GM12878 (cell line): Measurements from ENCODE around the gene JAKMIP1. TPM values are rescaled to one million over a fixed set of nuclear protein-coding genes. Genes with fewer than 3 reads are reported as not detected.

ENCODE experiments used
- ATAC-seq: fragments of 200-7000 bp; cut with Tn5 transposase; 3 replicates; pipeline ENCODE4 v1.9.1; 2020; ENCODE audit warnings: mild to moderate bottlenecking, moderate library complexity
- BruUV-seq: library from RNA; stranded (reverse); fragments of 400-500 nt; replicated peaks from 2 replicates; lab custom pipeline; 2021; lab: Mats Ljungman, UMichigan
- CTCF ChIA-PET: fragments of 300-600 bp; sonication (Branson Sonifier 250); formaldehyde crosslinking; extraction: SDS; loops from one replicate; lab custom pipeline; 2021; ENCODE audit warnings: inconsistent platforms; lab: Yijun Ruan, JAX
- POLR2A ChIA-PET: fragments of 350-600 bp; formaldehyde crosslinking; extraction: SDS; loops from one replicate; lab custom pipeline; 2021; ENCODE audit warnings: inconsistent platforms; lab: Charles Lee
- RAD21 ChIA-PET: fragments of 300-600 bp; sonication (Branson Sonifier 250); formaldehyde crosslinking; loops from one replicate; lab custom pipeline; 2023; ENCODE audit warnings: antibody characterized with exemption; ENCODE audit not compliant: unreplicated experiment; lab: Charles Lee
- SMC1A ChIA-PET: fragments of 300-600 bp; sonication (Branson Sonifier 250); formaldehyde crosslinking; loops from one replicate; lab custom pipeline; 2023; ENCODE audit not compliant: unreplicated experiment, uncharacterized antibody; lab: Charles Lee
- DNase-seq: peaks from one replicate; pipeline ENCODE4 v3.0.0-alpha.2; 2011; ENCODE audit warnings: low read depth, low spot score
- FAIRE-seq: peaks from 3 replicates; lab custom pipeline; 2011; peaks lifted over from hg19 to GRCh38; lab: Jason Lieb, UNC
- H2AFZ ChIP-seq: 2 replicates; pipeline ENCODE4 v1.6.0; 2011; ENCODE audit warnings: low read depth, low read length, control low read depth; ENCODE audit not compliant: control insufficient read depth
- H3K27ac ChIP-seq: 2 replicates; pipeline ENCODE4 v1.5.1; 2011; ENCODE audit warnings: control low read depth; ENCODE audit not compliant: control insufficient read depth, insufficient read depth
- H3K27me3 ChIP-seq, 2 experiments: replicated peaks in 1 of 2; 2 replicates each; pipeline versions ENCODE4 v1.6.0 to v1.6.1; 2011; ENCODE audit warnings: low read length in 1 of 2; ENCODE audit not compliant: control insufficient read depth in 2 of 2, insufficient read depth in 2 of 2
- H3K36me3 ChIP-seq, 2 experiments: 2 replicates each; pipeline ENCODE4 v1.5.1; 2011; ENCODE audit warnings: low read length in 1 of 2; ENCODE audit not compliant: control insufficient read depth in 2 of 2, insufficient read depth in 2 of 2
- H3K4me1 ChIP-seq: 2 replicates; pipeline ENCODE4 v1.6.1; 2011; ENCODE audit warnings: mild to moderate bottlenecking, low read length, moderate library complexity, mixed read lengths; ENCODE audit not compliant: control insufficient read depth, insufficient read depth
- H3K4me2 ChIP-seq: 2 replicates; pipeline ENCODE4 v1.6.0; 2011; ENCODE audit warnings: control low read depth; ENCODE audit not compliant: control insufficient read depth, insufficient read depth
- H3K4me3 ChIP-seq: fragments of 200-600 bp; sonication (generic); 2 replicates; pipeline ENCODE4 v1.5.1; 2016
- H3K79me2 ChIP-seq: 2 replicates; pipeline ENCODE4 v1.6.0; 2011; ENCODE audit warnings: low read length; ENCODE audit not compliant: control insufficient read depth, insufficient read depth
- H3K9ac ChIP-seq: 2 replicates; pipeline ENCODE4 v1.8.0; 2011; ENCODE audit warnings: low read length, control low read depth, mixed read lengths; ENCODE audit not compliant: control insufficient read depth, insufficient read depth
- H3K9me3 ChIP-seq: replicated peaks from 3 replicates; pipeline ENCODE4 v1.5.1; 2011; ENCODE audit warnings: mild to moderate bottlenecking, low read length; ENCODE audit not compliant: control insufficient read depth, insufficient read depth
- H4K20me1 ChIP-seq: 2 replicates; pipeline ENCODE4 v1.6.0; 2011; ENCODE audit not compliant: control insufficient read depth, insufficient read depth
- BCLAF1 ChIP-seq: fragments of 450-650 bp; IDR thresholded peaks from 2 replicates; pipeline ENCODE4 v1.6.1; 2017; ENCODE audit warnings: antibody characterized with exemption, mild to moderate bottlenecking, moderate library complexity
- BMI1 ChIP-seq: fragments of 450-650 bp; IDR thresholded peaks from 2 replicates; pipeline ENCODE4 v1.6.1; 2016; ENCODE audit warnings: mild to moderate bottlenecking, moderate library complexity, borderline replicate concordance
- CHD1 ChIP-seq: IDR thresholded peaks from 2 replicates; pipeline ENCODE4 v1.6.1; 2012; ENCODE audit warnings: low read depth, low read length, improper control_type of control experiment
- CTCF ChIP-seq, 3 experiments: IDR thresholded peaks in 2 of 3; conservative IDR thresholded peaks in 1 of 3; 2 replicates each; pipeline ENCODE4 v1.5.1; 2011; ENCODE audit warnings: low read depth in 3 of 3, low read length in 3 of 3, mild to moderate bottlenecking in 3 of 3, control low read depth in 2 of 3, moderate library complexity in 2 of 3, inconsistent platforms in 1 of 3, mixed read lengths in 1 of 3; ENCODE audit not compliant: control insufficient read depth in 2 of 3, insufficient read depth in 1 of 3; ENCODE audit errors: extremely low read depth in 1 of 3
- ELK1 ChIP-seq: IDR thresholded peaks from 2 replicates; pipeline ENCODE4 v1.6.1; 2012; ENCODE audit warnings: low read depth, low read length, improper control_type of control experiment
- FOS ChIP-seq: IDR thresholded peaks from 3 replicates; pipeline ENCODE4 v1.6.1; 2011; ENCODE audit warnings: borderline replicate concordance; ENCODE audit not compliant: insufficient read length; ENCODE audit errors: extremely low read depth
- GABPA ChIP-seq: IDR thresholded peaks from 2 replicates; pipeline ENCODE4 v1.6.1; 2014; ENCODE audit warnings: antibody characterized with exemption, low read depth, mild to moderate bottlenecking, inconsistent platforms
- HCFC1 ChIP-seq: fragments of 150-350 bp; IDR thresholded peaks from 2 replicates; pipeline ENCODE4 v1.6.1; 2014; ENCODE audit warnings: low read length
- KDM1A ChIP-seq: fragments of 200-600 bp; sonication (generic); IDR thresholded peaks from 2 replicates; pipeline ENCODE4 v1.6.1; 2016; ENCODE audit warnings: borderline replicate concordance
- MTA2 ChIP-seq: fragments of 450-650 bp; IDR thresholded peaks from 2 replicates; pipeline ENCODE4 v1.6.1; 2016; ENCODE audit warnings: low read depth, mild to moderate bottlenecking, moderate library complexity
- MTA3 ChIP-seq: IDR thresholded peaks from 2 replicates; pipeline ENCODE4 v1.6.1; 2012; ENCODE audit warnings: low read length, inconsistent platforms, borderline replicate concordance
- NFIC ChIP-seq: IDR thresholded peaks from 2 replicates; pipeline ENCODE4 v1.6.1; 2012; ENCODE audit warnings: low read depth, mild to moderate bottlenecking, inconsistent platforms, low read length, moderate library complexity
- PKNOX1 ChIP-seq: fragments of 450-650 bp; IDR thresholded peaks from 2 replicates; pipeline ENCODE4 v1.6.1; 2016; ENCODE audit warnings: mild to moderate bottlenecking
- SIN3A ChIP-seq: IDR thresholded peaks from 2 replicates; pipeline ENCODE4 v1.6.1; 2012; ENCODE audit warnings: low read depth, low read length, improper control_type of control experiment
- WGBS: methylation state at CpG from one replicate; pipeline ENCODE4 v1.1.6; 2016; ENCODE audit warnings: low lambda C conversion rate; ENCODE audit not compliant: insufficient replicate concordance, insufficient coverage; ENCODE audit errors: missing lambda C conversion rate; 5-methylcytosine and 5-hydroxymethylcytosine counted together
- in situ Hi-C: fragments of 300-500 bp; cut with MboI; formaldehyde crosslinking; loops from 9 replicates; pipeline ENCODE4 v1.14.3; 2018; ENCODE audit warnings: mixed read lengths
- intact Hi-C: fragments of 100-400 bp; cut with micrococcal nuclease; formaldehyde crosslinking; loops from one replicate; pipeline ENCODE4 v1.14.2; 2022; ENCODE audit not compliant: unreplicated experiment
- polyA plus RNA-seq, 11 experiments: library from polyadenylated mRNA; depleted of rRNA in 4 of 11; unstranded in 6 of 11; stranded (reverse) in 5 of 11; fragments of >200 nt; fragmentation: Nextera tagmentation in 4 of 11; fragmentation: Illumina TruSeq in 1 of 11; extraction: Ambion mirVana in 4 of 11; extraction: Trizol in 1 of 11; gene quantifications; 1 replicate in 1 of 11; 2 replicates in 10 of 11; pipeline versions ENCODE4 v1.2.1 to v1.2.3, GENCODE V29; 2011 to 2016; ENCODE audit warnings: inconsistent platforms in 2 of 11, missing spikeins in 2 of 11, low read depth in 1 of 11
- total RNA-seq, 4 experiments: library from RNA; depleted of rRNA in 3 of 4; stranded (reverse); fragments of >200 nt in 3 of 4; fragmentation: Illumina TruSeq in 1 of 4; extraction: Trizol in 1 of 4; gene quantifications; 2 replicates each; pipeline versions ENCODE4 v1.2.1 to v1.2.3, GENCODE V29; 2013 to 2021

The JAKMIP1 gene
- total and polyA plus RNA-seq, 10 of the 15 experiments (the other 5 are each of a cell fraction or from before 2014, with no cell fraction given): 0.52 to 16.7 (median 12.3) TPM

GRCh38 chr4:6206771-6207290 lies 6.5 kb upstream of the JAKMIP1 start:
- ChIA-PET RAD21 (interaction anchor here (1.1 kb wide), 1 partner anchor 11 kb away, joined by 3 read pairs; no protein-coding TSS in a partner anchor), POLR2A (interaction anchor here (0.5 kb wide), 1 partner anchor 275 kb away, joined by 3 read pairs; no protein-coding TSS in a partner anchor), SMC1A (interaction anchor here (0.6 to 2.9 kb wide), 5 partner anchors 11 to 209 kb away, joined by 3 to 12 read pairs (median 3); no protein-coding TSS in a partner anchor), CTCF (interaction anchor here (1.3 to 1.9 kb wide), 3 partner anchors 11 to 121 kb away, joined by 3 to 7 read pairs (median 4); no protein-coding TSS in a partner anchor)
- intact Hi-C loops (no loop called here), in situ Hi-C loops (no loop called here)
- Histone ChIP-seq H3K79me2 (no peaks in the 10 kb centered on the region), H4K20me1 (no peaks in the 10 kb centered on the region), H2AFZ (no peak overlapping the region), H3K9me3 (peaks cover 2% of the 10 kb centered on the region; the same call in 2 of the 3 replicates), H3K4me2 (no peak overlapping the region), H3K4me3 (no peak overlapping the region), H3K27ac (no peak overlapping the region), H3K36me3 (no peaks in the 10 kb centered on the region; a peak in 1 of 4 replicates), H3K27me3 (no peaks in the 10 kb centered on the region; a peak in 1 of 4 replicates), H3K4me1 (peaks cover 8% of the 10 kb centered on the region; the same call in 1 of the 2 replicates), H3K9ac (no peak overlapping the region)
- no peak for ATAC-seq
- no peak for DNase-seq
- TF ChIP-seq CTCF (IDR thresholded peaks at IDR 0.05 in 2 of 3, conservative IDR thresholded peaks at IDR 0.05 in 1 of 3; ENCODE audit: control insufficient read depth in 2 of 3, extremely low read depth in 1 of 3, insufficient read depth in 1 of 3, low read depth in 3 of 3, low read length in 3 of 3) (no peak), MTA2 (no peak), KDM1A (no peak), GABPA (no peak), BCLAF1 (no peak), FOS (no peak), PKNOX1 (no peak), SIN3A (no peak), MTA3 (no peak), ELK1 (no peak), BMI1 (no peak), HCFC1 (no peak), NFIC (no peak), CHD1 (no peak)
- no peak for FAIRE-seq
- BruUV-seq: no TSS peak
- WGBS: 31% methylated on average over 5 of the region's 6 CpGs
